ENCODE data around the gene C1orf232. TPM values are rescaled to one million over a fixed set of nuclear protein-coding genes. Genes with fewer than 3 reads are reported as not detected.

The C1orf232 gene
- total RNA-seq, 2 experiments from 2014 or later: not detected

GRCh38 chr1:26145960-26146294 lies 22.8 kb downstream of the C1orf232 start:
- H3K36me3 Mint-ChIP-seq (ENCODE audit: low read depth): no peaks in the 10 kb centered on the region
- no peak for DNase-seq
- H3K27ac Mint-ChIP-seq: no peak overlapping the region
- intact Hi-C loops (cut with micrococcal nuclease): loop anchor here (1.0 to 2.0 kb wide), 4 partner anchors 19 to 111 kb away; no protein-coding TSS in a partner anchor
- no peak overlapping the region for H3K4me3 Mint-ChIP-seq
- H3K4me1 Mint-ChIP-seq (ENCODE audit: low read depth): peaks cover 2% of the 10 kb centered on the region
- H3K9me3 Mint-ChIP-seq: no peaks in the 10 kb centered on the region
- CTCF ChIA-PET: interaction anchor here (1.1 to 6.5 kb wide), 17 partner anchors 8 to 271 kb away, joined by 4 to 143 read pairs (median 9); partner anchors contain the start of genes CEP85 and FAM110D
- no peaks in the 10 kb centered on the region for H3K27me3 Mint-ChIP-seq (ENCODE audit: low read depth)

- no peaks in the 10 kb centered on the region for H3K27me3 Mint-ChIP-seq (ENCODE audit: low read depth)
- H3K4me3 Mint-ChIP-seq: no peak overlapping the region
- intact Hi-C loops (cut with micrococcal nuclease): loop anchor here (1.0 to 2.0 kb wide), 4 partner anchors 18 to 110 kb away; no protein-coding TSS in a partner anchor
- H3K9me3 Mint-ChIP-seq: no peaks in the 10 kb centered on the region
- H3K36me3 Mint-ChIP-seq (ENCODE audit: low read depth): no peaks in the 10 kb centered on the region
- CTCF ChIA-PET: interaction anchor here (0.7 to 6.5 kb wide), 27 partner anchors 8 to 272 kb away, joined by 3 to 143 read pairs (median 7); partner anchors contain the start of genes CEP85, FAM110D, SH3BGRL3 and ZNF593OS
- H3K27ac Mint-ChIP-seq: no peak overlapping the region
- H3K4me1 Mint-ChIP-seq (ENCODE audit: low read depth): peaks cover 2% of the 10 kb centered on the region
- peak; percentile 88 for DNase-seq
Observed at GRCh38 chr1:26145041-26145959, 23.5 kb downstream of the C1orf232 start.

DNA sequence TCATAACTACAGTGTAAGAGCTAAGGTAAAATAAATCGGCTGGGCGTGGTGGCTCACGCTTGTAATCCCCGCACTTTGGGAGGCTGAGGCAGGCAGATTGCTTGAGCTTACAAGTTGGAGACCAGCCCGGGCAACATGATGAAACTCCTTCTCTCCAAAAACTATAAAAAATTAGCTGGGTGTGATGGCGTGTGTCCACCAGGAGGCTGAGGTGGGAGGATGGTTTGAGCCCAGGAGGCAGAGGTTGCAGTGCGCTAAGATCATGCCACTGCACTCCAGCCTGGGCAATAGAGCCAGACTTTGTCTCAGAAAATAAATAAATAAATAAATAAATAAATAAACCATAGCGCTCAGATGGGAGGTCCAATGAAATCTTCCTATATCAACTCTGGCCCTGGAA lies 26.6 kb downstream of the C1orf232 start:
- no peaks in the 10 kb centered on the region for H3K27me3 Mint-ChIP-seq (ENCODE audit: low read depth)
- H3K9me3 Mint-ChIP-seq: no peaks in the 10 kb centered on the region
- intact Hi-C loops (cut with micrococcal nuclease): no loop called here
- CTCF ChIA-PET: interaction anchor here (0.7 to 6.5 kb wide), 7 partner anchors 12 to 106 kb away, joined by 3 to 143 read pairs (median 4); no protein-coding TSS in a partner anchor
- no peak overlapping the region for H3K4me3 Mint-ChIP-seq
- peaks cover 11% of the 10 kb centered on the region for H3K4me1 Mint-ChIP-seq (ENCODE audit: low read depth)
- DNase-seq: no peak
- H3K36me3 Mint-ChIP-seq (ENCODE audit: low read depth): no peaks in the 10 kb centered on the region
- H3K27ac Mint-ChIP-seq: no peak overlapping the region

- no peak overlapping the region for H3K4me3 Mint-ChIP-seq
- H3K27ac Mint-ChIP-seq: peak overlapping the region; percentile 39
- no peak for DNase-seq
- no peaks in the 10 kb centered on the region for H3K9me3 Mint-ChIP-seq
- H3K36me3 Mint-ChIP-seq (ENCODE audit: low read depth): no peaks in the 10 kb centered on the region
- H3K4me1 Mint-ChIP-seq (ENCODE audit: low read depth): peaks cover 9% of the 10 kb centered on the region
- no peaks in the 10 kb centered on the region for H3K27me3 Mint-ChIP-seq (ENCODE audit: low read depth)
- intact Hi-C loops (cut with micrococcal nuclease): no loop called here
- CTCF ChIA-PET: interaction anchor here (0.5 to 1.9 kb wide), 8 partner anchors 12 to 39 kb away, joined by 3 to 5 read pairs (median 3); no protein-coding TSS in a partner anchor
Observed at GRCh38 chr1:26138974-26139558, 29.7 kb downstream of the C1orf232 start.

DNA sequence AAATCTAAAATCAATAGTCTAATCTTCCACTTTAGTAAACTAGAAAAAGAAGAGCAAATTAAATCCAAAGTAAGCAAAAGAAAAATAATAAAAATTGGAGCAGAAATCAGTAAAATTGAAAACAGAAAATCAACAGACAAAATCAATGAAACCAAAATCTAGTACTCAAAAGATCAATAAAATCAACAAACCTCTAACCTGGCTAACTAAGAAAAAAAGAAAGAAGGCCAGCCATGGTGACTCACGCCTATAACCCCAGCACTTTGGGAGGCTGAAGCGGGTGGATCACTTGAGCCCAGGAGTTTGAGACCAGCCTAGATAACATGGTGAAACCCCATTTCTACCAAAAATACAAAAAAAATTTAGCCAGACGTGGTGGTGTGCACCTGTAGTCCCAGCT lies 34.3 kb downstream of the C1orf232 start:
- Mint-ChIP-seq H3K4me3 (no peak overlapping the region), H3K36me3 (ENCODE audit: low read depth) (no peaks in the 10 kb centered on the region), H3K9me3 (no peaks in the 10 kb centered on the region), H3K27ac (no peak overlapping the region), H3K27me3 (ENCODE audit: low read depth) (no peaks in the 10 kb centered on the region), H3K4me1 (ENCODE audit: low read depth) (peaks cover 21% of the 10 kb centered on the region)
- intact Hi-C loops (cut with micrococcal nuclease): no loop called here
- CTCF ChIA-PET: no interaction called here
- DNase-seq: no peak

- Mint-ChIP-seq H3K4me1 (ENCODE audit: low read depth) (peaks cover 20% of the 10 kb centered on the region), H3K9me3 (no peaks in the 10 kb centered on the region), H3K36me3 (ENCODE audit: low read depth) (no peaks in the 10 kb centered on the region), H3K4me3 (no peak overlapping the region), H3K27me3 (ENCODE audit: low read depth) (no peaks in the 10 kb centered on the region), H3K27ac (peak overlapping the region; percentile 72)
- intact Hi-C loops (cut with micrococcal nuclease): no loop called here
- DNase-seq: no peak
- CTCF ChIA-PET: no interaction called here
Observed at GRCh38 chr1:26132834-26133167, 36.0 kb downstream of the C1orf232 start.

DNA sequence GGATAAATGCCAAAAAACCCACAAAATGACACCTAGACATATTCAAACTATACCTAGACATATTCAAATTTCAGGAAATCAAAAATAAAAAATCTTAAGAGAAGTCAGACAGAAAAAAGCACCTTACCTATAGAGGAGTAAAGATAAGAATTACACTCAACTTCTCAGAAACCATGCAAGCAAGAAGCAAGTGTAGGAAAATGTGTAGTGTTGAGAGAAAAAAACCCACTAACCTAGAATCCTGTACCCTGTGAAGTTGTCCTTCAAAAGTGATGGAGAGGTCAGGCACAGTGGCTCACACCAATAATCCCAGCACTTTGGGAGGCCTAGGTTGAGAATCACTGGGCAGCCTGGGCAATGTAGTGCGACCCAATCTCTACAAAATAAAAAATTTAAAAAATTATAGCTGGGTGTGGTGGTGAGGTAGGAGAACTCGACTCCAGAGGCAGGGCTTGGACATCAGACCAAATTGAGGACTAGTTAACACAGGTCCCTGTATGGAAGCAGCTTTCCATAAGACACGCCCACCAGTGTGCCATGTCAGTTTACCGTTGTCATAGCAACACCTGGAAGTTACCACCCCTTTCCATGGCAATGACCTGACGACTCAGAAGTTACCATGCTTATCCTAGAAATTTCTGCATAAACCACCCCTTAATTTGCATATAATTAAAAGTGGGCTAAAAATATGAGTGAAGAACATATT lies 36.5 kb downstream of the C1orf232 start:
- Mint-ChIP-seq H3K36me3 (ENCODE audit: low read depth) (no peaks in the 10 kb centered on the region), H3K4me1 (ENCODE audit: low read depth) (peaks cover 25% of the 10 kb centered on the region), H3K27ac (peak overlapping the region; percentile 72), H3K9me3 (no peaks in the 10 kb centered on the region), H3K4me3 (no peak overlapping the region), H3K27me3 (ENCODE audit: low read depth) (no peaks in the 10 kb centered on the region)
- DNase-seq: no peak
- intact Hi-C loops (cut with micrococcal nuclease): no loop called here
- CTCF ChIA-PET: interaction anchor here (0.7 kb wide), 1 partner anchor 392 kb away, joined by 4 read pairs; no protein-coding TSS in a partner anchor

GRCh38 chr1:26130695-26131094 lies 38.1 kb downstream of the C1orf232 start:
- Mint-ChIP-seq H3K4me3 (no peak overlapping the region), H3K27ac (no peak overlapping the region), H3K27me3 (ENCODE audit: low read depth) (no peaks in the 10 kb centered on the region), H3K9me3 (no peaks in the 10 kb centered on the region), H3K36me3 (ENCODE audit: low read depth) (no peaks in the 10 kb centered on the region), H3K4me1 (ENCODE audit: low read depth) (peaks cover 37% of the 10 kb centered on the region)
- DNase-seq: no peak
- intact Hi-C loops (cut with micrococcal nuclease): no loop called here
- CTCF ChIA-PET: interaction anchor here (5.2 kb wide), 1 partner anchor 13 kb away, joined by 51 read pairs; no protein-coding TSS in a partner anchor

DNA sequence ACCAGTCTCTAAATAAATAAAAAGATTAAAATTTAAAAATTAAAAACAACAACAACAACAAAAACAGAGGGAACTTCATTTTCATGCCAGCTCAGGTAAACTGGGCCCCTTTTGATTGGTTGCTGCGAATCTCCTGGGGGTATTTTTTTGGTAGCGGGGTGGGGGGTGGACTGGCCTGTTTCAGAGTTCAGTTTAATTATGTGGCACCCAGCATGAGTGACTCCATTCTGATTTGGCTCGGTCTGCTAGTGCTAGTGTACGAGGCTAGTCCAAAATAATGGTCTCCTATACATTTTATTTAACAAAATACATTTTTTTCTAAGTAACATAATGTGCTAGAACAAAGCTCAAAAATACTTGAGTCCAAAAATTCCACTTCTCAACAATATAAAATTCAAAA lies 39.0 kb downstream of the C1orf232 start:
- Mint-ChIP-seq H3K4me3 (no peak overlapping the region), H3K36me3 (ENCODE audit: low read depth) (no peaks in the 10 kb centered on the region), H3K27ac (no peak overlapping the region), H3K27me3 (ENCODE audit: low read depth) (no peaks in the 10 kb centered on the region), H3K9me3 (no peaks in the 10 kb centered on the region), H3K4me1 (ENCODE audit: low read depth) (peaks cover 44% of the 10 kb centered on the region)
- no peak for DNase-seq
- CTCF ChIA-PET: interaction anchor here (0.7 to 5.2 kb wide), 3 partner anchors 10 to 266 kb away, joined by 3 to 51 read pairs (median 4); no protein-coding TSS in a partner anchor
- intact Hi-C loops (cut with micrococcal nuclease): loop anchor here (5.0 to 10.0 kb wide), 3 partner anchors 153 to 895 kb away; partner anchors contain the start of genes SH3BGRL3 and SYF2

DNA sequence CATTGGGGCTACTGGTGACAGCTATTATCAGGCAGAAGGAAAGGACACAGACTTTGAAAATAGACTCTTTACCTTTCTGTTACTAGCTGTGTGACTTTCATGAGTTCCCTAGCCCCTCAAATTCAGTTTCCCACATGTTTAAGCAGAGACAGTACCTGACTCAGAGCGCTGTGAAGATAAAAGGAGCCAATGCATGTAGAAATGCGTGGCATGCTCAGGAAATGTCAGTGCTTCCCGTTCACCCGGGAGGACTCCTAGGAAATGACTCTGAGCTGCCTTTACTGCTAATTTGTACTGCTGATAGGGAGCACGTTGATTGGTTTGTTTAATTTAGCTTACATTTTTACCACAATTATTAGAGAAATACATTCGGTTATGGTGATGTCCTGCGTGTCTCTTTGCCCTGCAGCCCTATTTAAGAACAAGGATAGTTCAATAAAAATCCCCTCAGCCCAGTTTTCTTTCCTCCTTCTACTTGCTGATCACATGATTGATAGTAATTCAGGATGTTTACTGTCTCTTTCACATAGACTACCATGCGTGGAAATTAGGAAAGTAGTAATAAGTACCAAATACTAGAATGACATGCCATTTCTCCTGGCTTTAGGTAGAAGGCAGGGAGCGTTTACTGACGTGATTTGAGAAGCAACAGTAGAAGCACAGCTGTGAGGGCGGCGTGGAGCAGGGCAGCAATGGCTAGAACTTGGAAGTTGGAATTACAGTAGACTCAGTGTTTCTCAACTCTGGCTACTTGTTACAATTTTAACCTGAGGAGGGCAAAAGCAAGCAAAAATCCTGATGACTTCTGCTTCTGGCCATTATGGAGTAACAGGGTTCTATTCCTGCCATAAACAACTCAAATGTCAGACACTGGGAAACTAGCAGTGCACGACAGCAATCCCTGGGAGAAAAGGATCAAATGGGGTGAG lies 41.3 kb downstream of the C1orf232 start:
- DNase-seq: peak; percentile 70
- peak overlapping the region; percentile 67 for H3K4me3 Mint-ChIP-seq
- H3K27me3 Mint-ChIP-seq (ENCODE audit: low read depth): no peaks in the 10 kb centered on the region
- intact Hi-C loops (cut with micrococcal nuclease): loop anchor here (2.0 to 10.0 kb wide), 6 partner anchors 17 to 893 kb away; partner anchors contain the start of genes HMGN2, SH3BGRL3, SYF2 and UBXN11
- CTCF ChIA-PET: interaction anchor here (1.0 to 5.2 kb wide), 7 partner anchors 12 to 290 kb away, joined by 3 to 51 read pairs (median 6); partner anchors contain the start of genes CEP85 and PDIK1L
- H3K27ac Mint-ChIP-seq: peak overlapping the region; percentile 95
- no peaks in the 10 kb centered on the region for H3K9me3 Mint-ChIP-seq
- H3K4me1 Mint-ChIP-seq (ENCODE audit: low read depth): peaks cover 60% of the 10 kb centered on the region
- H3K36me3 Mint-ChIP-seq (ENCODE audit: low read depth): no peaks in the 10 kb centered on the region
